Activated CD8-positive, alpha-beta memory T cell treated with anti-CD3 and anti-CD28 coated beads, Interleukin-2, amount 50 U/mL, for 1 hour (primary cell): ENCODE results near the gene OPRD1.
"Not testable (repeated sequence)": the region's sequence is repeated elsewhere in the genome, so short reads cannot be mapped to it uniquely, and the experiment has no call there.

ENCODE experiments used
- DNase-seq: peaks from one replicate; pipeline ENCODE4 v3.0.0-alpha.2; 2020; ENCODE audit errors: extremely low read depth

Gene OPRD1

GRCh38 chr1:28845786-28846543 lies 34.0 kb downstream of the OPRD1 start:
- no peak for DNase-seq

- not testable (repeated sequence) for DNase-seq
Measured at GRCh38 chr1:28847207-28847606, 35.2 kb downstream of the OPRD1 start.

- DNase-seq = no peak
Measured at GRCh38 chr1:28848416-28848815, 36.4 kb downstream of the OPRD1 start.

- no peak for DNase-seq
Measured at GRCh38 chr1:28853093-28853742, 41.2 kb downstream of the OPRD1 start.

- DNase-seq = not testable (repeated sequence)
Measured at GRCh38 chr1:28854406-28854805, 42.4 kb downstream of the OPRD1 start.

- no peak for DNase-seq
Measured at GRCh38 chr1:28855046-28855445, 43.1 kb downstream of the OPRD1 start.

- no peak for DNase-seq
Measured at GRCh38 chr1:28855469-28855951, 43.5 kb downstream of the OPRD1 start.

GRCh38 chr1:28855969-28856368 lies 44.0 kb downstream of the OPRD1 start:
- DNase-seq = no peak

GRCh38 chr1:28860332-28861073 lies 48.5 kb downstream of the OPRD1 start:
- no peak for DNase-seq

GRCh38 chr1:28862571-28863403 lies 50.8 kb downstream of the OPRD1 start:
- no peak for DNase-seq

GRCh38 chr1:28864695-28865094 lies 52.7 kb downstream of the OPRD1 start:
- DNase-seq = no peak

- no peak for DNase-seq
Measured at GRCh38 chr1:28865997-28866650, 54.2 kb downstream of the OPRD1 start.

- DNase-seq = no peak
Measured at GRCh38 chr1:28867850-28868249, 55.9 kb downstream of the OPRD1 start.

GRCh38 chr1:28869952-28870351 lies 58.0 kb downstream of the OPRD1 start:
- no peak for DNase-seq

- no peak for DNase-seq
Measured at GRCh38 chr1:28871631-28872401, 59.8 kb downstream of the OPRD1 start.

- not testable (repeated sequence) for DNase-seq
Measured at GRCh38 chr1:28875134-28875533, 63.2 kb downstream of the OPRD1 start.

GRCh38 chr1:28877132-28877781 lies 65.3 kb downstream of the OPRD1 start:
- peak; percentile 46 for DNase-seq

- no peak for DNase-seq
Measured at GRCh38 chr1:28878796-28879195, 66.8 kb downstream of the OPRD1 start.

- DNase-seq = peak; percentile 43
Measured at GRCh38 chr1:28882009-28882628, 70.1 kb downstream of the OPRD1 start.
